ENCODE data around the gene ACKR3.

ACKR3 gene

DNA sequence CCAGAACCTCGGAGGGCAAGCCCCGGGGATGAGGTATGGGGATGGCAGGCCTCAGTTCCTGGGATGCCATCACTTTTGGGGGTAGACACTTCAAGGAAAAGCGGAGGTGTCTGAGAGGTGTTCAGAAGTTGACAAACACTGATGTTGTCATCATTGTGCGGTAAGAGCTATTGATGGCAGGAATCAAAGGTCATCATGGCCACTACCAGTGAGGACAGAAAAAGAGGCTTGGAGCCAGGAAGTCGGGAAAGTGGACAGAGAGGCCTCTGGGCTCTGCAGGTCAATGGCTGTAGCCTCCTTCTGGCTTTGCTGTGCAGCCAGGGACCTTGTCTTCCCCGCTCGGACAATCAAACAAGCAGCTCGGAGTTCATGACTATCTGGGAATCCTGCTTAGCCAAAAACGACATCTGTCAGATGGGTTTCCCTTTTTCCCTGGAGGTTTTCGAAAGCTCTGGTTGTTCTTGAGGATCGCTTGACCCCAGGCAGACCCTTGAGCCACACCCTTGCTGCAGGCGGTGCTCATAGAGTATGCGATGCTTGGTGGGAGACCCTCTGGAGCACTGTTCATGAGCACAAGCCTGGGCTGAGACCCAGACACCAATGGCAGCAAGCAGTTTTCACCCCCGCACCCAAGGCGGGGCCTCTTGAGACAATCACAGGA, 19.4 kb downstream of the ACKR3 start:
- H3K4me3 ChIP-seq (replicated peaks; ENCODE audit: low read depth, low read length), result no peak overlapping the region
- DNase-seq (ENCODE audit: extremely low read depth, low read depth), result no peak
- TF ChIP-seq, protein P1, sequence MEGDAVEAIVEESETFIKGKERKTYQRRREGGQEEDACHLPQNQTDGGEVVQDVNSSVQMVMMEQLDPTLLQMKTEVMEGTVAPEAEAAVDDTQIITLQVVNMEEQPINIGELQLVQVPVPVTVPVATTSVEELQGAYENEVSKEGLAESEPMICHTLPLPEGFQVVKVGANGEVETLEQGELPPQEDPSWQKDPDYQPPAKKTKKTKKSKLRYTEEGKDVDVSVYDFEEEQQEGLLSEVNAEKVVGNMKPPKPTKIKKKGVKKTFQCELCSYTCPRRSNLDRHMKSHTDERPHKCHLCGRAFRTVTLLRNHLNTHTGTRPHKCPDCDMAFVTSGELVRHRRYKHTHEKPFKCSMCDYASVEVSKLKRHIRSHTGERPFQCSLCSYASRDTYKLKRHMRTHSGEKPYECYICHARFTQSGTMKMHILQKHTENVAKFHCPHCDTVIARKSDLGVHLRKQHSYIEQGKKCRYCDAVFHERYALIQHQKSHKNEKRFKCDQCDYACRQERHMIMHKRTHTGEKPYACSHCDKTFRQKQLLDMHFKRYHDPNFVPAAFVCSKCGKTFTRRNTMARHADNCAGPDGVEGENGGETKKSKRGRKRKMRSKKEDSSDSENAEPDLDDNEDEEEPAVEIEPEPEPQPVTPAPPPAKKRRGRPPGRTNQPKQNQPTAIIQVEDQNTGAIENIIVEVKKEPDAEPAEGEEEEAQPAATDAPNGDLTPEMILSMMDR (IDR thresholded peaks at IDR 0.05; ENCODE audit: low read depth, low read length, missing control alignments), result no peak

DNA sequence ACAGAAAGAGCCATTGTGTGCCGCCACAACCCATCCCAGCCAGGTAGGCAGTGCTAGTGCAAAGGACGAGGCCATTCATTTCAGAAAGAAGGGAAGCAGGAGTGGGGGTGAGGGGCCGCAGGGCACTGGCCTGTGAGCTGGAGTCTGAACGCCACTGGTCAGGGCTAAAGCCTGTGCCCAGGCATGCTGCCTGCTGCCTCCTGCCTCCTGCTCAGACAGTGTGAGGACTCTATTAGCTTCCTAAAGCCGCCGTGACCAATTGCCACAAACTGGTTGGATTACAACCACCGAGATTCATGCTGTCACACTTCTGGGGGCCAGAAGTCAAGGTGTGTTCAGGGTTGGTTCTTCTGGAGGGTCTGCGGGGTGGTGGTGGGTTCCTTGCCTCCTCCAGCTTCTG, 21.2 kb downstream of the ACKR3 start:
- no peak overlapping the region for H3K4me3 ChIP-seq (replicated peaks; ENCODE audit: low read depth, low read length)
- TF ChIP-seq, protein P1 (IDR thresholded peaks at IDR 0.05; ENCODE audit: low read depth, low read length, missing control alignments), result no peak
- no peak for DNase-seq (ENCODE audit: extremely low read depth, low read depth)

DNA sequence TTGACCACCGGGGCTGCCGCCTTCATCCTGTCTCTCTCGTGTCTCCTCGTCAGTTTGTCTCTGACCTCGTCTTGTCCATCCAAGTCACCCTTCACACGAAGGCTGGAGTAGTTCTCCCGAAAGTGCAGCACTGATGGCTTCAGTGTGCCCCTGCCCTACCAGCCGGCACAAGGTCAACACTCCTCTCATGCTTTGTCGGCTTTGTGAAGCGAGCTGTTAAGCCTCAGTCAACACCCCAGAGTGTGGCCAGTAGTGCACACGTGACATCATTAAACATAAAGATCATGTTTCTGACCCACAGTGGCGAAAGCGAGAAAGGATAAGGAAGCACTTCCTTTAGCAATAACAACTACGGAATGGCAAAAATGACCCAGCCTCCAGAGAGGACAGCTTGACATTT, 23.2 kb downstream of the ACKR3 start:
- DNase-seq (ENCODE audit: extremely low read depth, low read depth), result no peak
- TF ChIP-seq, protein P1 (IDR thresholded peaks at IDR 0.05; ENCODE audit: low read depth, low read length, missing control alignments), result no peak

DNA sequence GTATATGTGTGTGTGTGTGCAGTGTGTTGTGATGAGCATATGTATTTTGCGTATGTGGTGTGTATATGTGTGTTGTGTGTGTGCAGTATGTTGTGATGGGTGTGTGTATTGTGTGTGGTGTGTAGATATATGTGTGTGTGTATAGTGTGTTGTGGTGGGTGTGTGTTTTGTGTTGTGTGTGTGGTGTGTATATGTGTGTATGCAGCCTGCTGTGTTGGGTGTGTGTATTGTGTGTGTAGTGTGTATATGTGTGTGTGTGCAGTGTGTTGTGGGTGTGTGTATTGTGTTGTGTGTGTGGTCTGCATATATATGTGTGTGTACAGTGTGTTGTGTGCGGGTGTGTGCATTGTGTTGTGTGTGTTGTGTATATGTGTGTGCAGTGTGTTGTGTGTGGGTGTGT, 23.9 kb downstream of the ACKR3 start:
- H3K4me3 ChIP-seq (replicated peaks; ENCODE audit: low read depth, low read length), result no peak overlapping the region
- TF ChIP-seq, protein P1 (IDR thresholded peaks at IDR 0.05; ENCODE audit: low read depth, low read length, missing control alignments), result no peak
- no peak for DNase-seq (ENCODE audit: extremely low read depth, low read depth)

More for the DNA sequence above, 23.2 kb downstream of the ACKR3 start:
- no peak overlapping the region for H3K4me3 ChIP-seq (replicated peaks; ENCODE audit: low read depth, low read length)

DNA sequence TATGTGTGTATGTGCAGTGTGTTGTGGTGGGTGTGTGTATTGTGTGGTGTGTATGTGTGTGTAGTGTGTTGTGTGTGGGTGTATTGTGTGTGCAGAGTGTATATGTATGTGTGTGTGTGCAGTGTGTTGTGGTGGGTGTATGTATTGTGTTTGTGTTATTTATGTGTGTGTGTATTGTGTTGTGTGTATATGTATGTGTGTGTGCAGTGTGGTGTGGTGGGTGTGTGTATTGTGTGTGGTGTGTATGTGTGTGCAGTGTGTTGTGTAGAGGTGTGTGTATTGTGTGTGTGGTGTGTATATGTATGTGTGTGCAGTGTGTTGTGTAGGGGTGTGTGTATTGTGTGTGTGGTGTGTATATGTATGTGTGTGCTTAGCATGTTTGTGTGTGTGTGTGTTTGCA, 24.3 kb downstream of the ACKR3 start:
- TF ChIP-seq, protein P1 (IDR thresholded peaks at IDR 0.05; ENCODE audit: low read depth, low read length, missing control alignments), result no peak
- DNase-seq (ENCODE audit: extremely low read depth, low read depth), result no peak
- H3K4me3 ChIP-seq (replicated peaks; ENCODE audit: low read depth, low read length), result no peak overlapping the region

DNA sequence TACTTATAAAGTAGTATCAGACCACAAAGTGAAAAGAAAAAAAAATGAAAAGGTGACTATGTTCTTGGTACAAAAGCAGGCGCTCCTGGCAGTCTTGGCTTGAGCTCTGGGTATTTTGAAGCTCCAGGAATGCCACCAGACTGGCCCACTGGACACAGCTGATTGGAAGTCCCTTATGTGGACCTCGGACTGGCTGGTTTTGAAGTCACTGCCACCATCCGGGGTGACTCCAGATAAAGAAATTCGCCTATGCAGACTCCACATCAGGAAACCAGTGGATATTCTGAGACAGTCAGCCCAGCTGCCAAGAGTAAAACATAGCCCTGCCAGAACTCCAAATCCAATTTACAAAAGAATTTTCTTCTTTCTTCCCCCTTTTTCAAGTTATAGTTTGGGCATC, 28.0 kb downstream of the ACKR3 start:
- no peak overlapping the region for H3K4me3 ChIP-seq (replicated peaks; ENCODE audit: low read depth, low read length)
- DNase-seq (ENCODE audit: extremely low read depth, low read depth), result no peak
- TF ChIP-seq, protein P1 (IDR thresholded peaks at IDR 0.05; ENCODE audit: low read depth, low read length, missing control alignments), result no peak

DNA sequence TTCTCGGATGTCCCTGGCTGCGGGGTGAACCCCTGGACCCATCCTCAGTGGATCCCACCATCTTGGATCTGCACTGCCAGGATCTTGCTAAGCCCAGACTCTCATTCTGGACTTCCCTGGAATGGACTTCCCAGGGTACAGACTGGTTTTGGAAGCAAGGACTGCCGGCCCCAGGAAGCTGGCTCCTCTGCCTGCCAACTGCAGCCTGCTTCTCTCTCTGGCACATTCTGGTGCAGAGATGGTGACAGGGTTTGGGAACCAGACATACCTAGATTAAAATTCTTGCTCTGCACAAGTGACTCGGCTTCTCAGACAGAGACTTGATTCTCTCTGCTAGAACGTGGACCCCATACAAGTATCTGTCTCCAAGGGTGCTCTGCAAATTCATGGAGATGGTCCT, 29.4 kb downstream of the ACKR3 start:
- TF ChIP-seq, protein P1 (IDR thresholded peaks at IDR 0.05; ENCODE audit: low read depth, low read length, missing control alignments), result no peak
- H3K4me3 ChIP-seq (replicated peaks; ENCODE audit: low read depth, low read length), result no peak overlapping the region
- no peak for DNase-seq (ENCODE audit: extremely low read depth, low read depth)
